Kidney (tissue), 14 donors: Measurements from ENCODE around the gene TEAD1. TPM values are rescaled to one million over a fixed set of nuclear protein-coding genes. Genes with fewer than 3 reads are reported as not detected.

Source experiments
- DNase-seq, 5 donors: peaks; one replicate each; pipeline ENCODE4 v3.0.0-alpha.2; 2013 to 2020
- FAIRE-seq: peaks from 2 replicates; lab custom pipeline; 2012; peaks lifted over from hg19 to GRCh38; lab: Jason Lieb, UNC
- H3K27ac ChIP-seq, 2 donors: one replicate each; pipeline ENCODE4 v1.7.0; 2013; ENCODE audit warnings: low read depth in 2 of 2, low read length in 2 of 2, inconsistent platforms in 1 of 2
- H3K27me3 ChIP-seq: one replicate; pipeline ENCODE4 v1.7.1; 2013; ENCODE audit warnings: low read length, inconsistent platforms; ENCODE audit not compliant: control insufficient read depth, insufficient read depth
- H3K36me3 ChIP-seq, 3 donors: one replicate each; pipeline versions ENCODE4 v1.7.0 to v1.7.1; 2013; ENCODE audit warnings: low read length in 3 of 3, control low read depth in 1 of 3, inconsistent platforms in 1 of 3; ENCODE audit not compliant: insufficient read depth in 3 of 3, control insufficient read depth in 2 of 3
- H3K4me1 ChIP-seq, 3 donors: one replicate each; pipeline versions ENCODE4 v1.7.0 to v1.7.1; 2013; ENCODE audit warnings: low read length in 3 of 3, inconsistent platforms in 1 of 3, low read depth in 1 of 3; ENCODE audit not compliant: control insufficient read depth in 2 of 3, insufficient read depth in 2 of 3
- H3K4me3 ChIP-seq, 3 donors: one replicate each; pipeline versions ENCODE4 v1.7.0 to v1.8.1; 2013; ENCODE audit warnings: low read length in 3 of 3, control low read depth in 1 of 3, inconsistent platforms in 1 of 3
- H3K9ac ChIP-seq, 3 donors: one replicate each; pipeline versions ENCODE4 v1.7.0 to v1.7.1; 2013; ENCODE audit warnings: low read length in 3 of 3, control low read depth in 1 of 3, inconsistent platforms in 1 of 3
- H3K9me3 ChIP-seq, 3 donors: one replicate each; pipeline versions ENCODE4 v1.7.0 to v1.7.1; 2013; ENCODE audit warnings: low read length in 3 of 3, control low read depth in 1 of 3, inconsistent platforms in 1 of 3; ENCODE audit not compliant: control insufficient read depth in 2 of 3, insufficient read depth in 1 of 3
- CTCF ChIP-seq: IDR thresholded peaks from 3 replicates; pipeline ENCODE4 v1.5.1; 2012; ENCODE audit warnings: mild to moderate bottlenecking, moderate library complexity, borderline replicate concordance; ENCODE audit not compliant: insufficient read depth; ENCODE audit errors: extremely low read depth
- intact Hi-C: fragments of 100-400 bp; cut with DNase I; formaldehyde crosslinking; loops from one replicate; pipeline ENCODE4 v1.11.1; 2022
- polyA plus RNA-seq: library from polyadenylated mRNA; stranded (reverse); fragments of 350-450 nt; fragmentation: Illumina TruSeq; extraction: RNeasy Lipid Tissue Mini Kit (QIAGEN cat#74804); gene quantifications from one replicate; pipeline ENCODE4 v1.2.3, GENCODE V29; 2014; ENCODE audit warnings: low read depth, low replicate concordance; ENCODE audit not compliant: insufficient read depth
- total RNA-seq: library from RNA; stranded (reverse); fragmentation: NEBNext Ultra II Directional; extraction: Animal tissue kit (Norgen Biotek cat#: 25700); gene quantifications from one replicate; pipeline ENCODE4 v1.2.1, GENCODE V29; 2021
- donor health status: control.
- donor health status: control.
- donor health status: control.
- donor health status: control.
- donor health status: control.
- donor health status: DM: yes; HTN: yes; CAD: no.
- donor health status: Normal renal cell carcinoma (clear cell type).

The TEAD1 gene
- total and polyA plus RNA-seq, 2 donors from 2014 or later: 7.6 to 77.2 TPM

DNA sequence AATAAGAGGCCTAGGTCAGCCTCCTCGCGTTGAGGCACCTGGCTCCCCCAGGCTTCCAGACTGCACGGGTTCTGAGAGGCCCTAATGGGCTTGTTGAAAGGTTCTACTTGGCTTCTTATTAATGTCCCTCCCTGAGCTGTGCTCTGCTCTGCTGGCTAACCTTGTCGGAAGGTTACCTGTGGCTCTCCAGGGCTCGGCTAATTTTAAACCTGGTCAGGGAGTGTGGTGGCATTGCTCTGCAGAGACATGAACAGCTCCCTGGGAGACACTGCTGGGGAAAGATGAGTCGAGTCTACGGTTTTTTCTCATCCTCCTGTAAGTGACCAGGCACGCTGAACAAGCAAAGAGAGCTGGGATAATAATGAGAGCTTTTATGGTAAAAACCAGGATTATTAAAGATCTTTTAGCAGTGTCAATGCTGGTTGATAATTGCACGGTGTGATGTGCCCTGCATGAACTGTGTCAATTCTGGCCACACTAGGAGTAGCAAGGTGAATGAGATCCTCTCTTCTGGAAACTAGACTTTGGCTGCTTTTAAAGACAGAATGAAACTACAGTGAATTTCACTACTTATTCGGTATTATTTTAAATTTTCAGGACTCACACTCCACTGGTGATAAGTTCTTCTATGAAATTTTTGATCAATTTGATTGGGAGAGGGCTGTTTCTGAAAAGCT, 70.7 kb downstream of the TEAD1 start:
- H3K4me3 ChIP-seq: peak overlapping the region in 1 of 3 donors; percentile 27
- DNase-seq: peak in 4 of 5 donors; percentile 79 to 92 (median 86)
- H3K4me1 ChIP-seq: peaks cover 12 to 25% (median 15%) of the 10 kb centered on the region in 3 donors
- H3K9me3 ChIP-seq: no peaks in the 10 kb centered on the region
- no peaks in the 10 kb centered on the region for H3K36me3 ChIP-seq
- no peaks in the 10 kb centered on the region for H3K27me3 ChIP-seq
- no peak for TF ChIP-seq CTCF
- FAIRE-seq: no peak
- H3K9ac ChIP-seq: peak overlapping the region in 1 of 3 donors; percentile 37
- intact Hi-C loops: no loop called here
- H3K27ac ChIP-seq: peak overlapping the region in 1 of 2 donors; percentile 39

DNA sequence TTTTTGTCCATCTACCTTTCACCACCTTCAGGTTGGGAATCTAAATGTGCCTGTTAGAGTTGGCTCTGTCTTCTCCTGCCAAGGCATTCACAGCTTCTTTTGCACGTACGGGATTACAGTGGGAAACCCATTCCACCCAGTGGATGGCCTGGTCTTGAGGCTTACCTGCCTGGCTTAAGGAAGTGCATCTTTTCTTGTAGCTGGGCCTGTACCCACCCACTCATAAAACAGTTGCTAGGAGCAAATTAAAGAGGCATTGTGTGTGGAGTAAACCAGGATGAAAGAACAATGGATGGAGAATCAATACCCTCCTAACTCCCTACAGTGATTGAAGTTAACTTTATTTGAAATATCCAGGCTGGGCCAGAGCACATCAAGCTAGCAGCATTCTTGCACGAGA, 71.6 kb downstream of the TEAD1 start:
- H3K27ac ChIP-seq: peak overlapping the region in 1 of 2 donors; percentile 16
- intact Hi-C loops: no loop called here
- H3K4me3 ChIP-seq: no peak overlapping the region
- H3K4me1 ChIP-seq: peaks cover 12 to 25% (median 15%) of the 10 kb centered on the region in 3 donors
- H3K9ac ChIP-seq: no peak overlapping the region
- DNase-seq (no peak), FAIRE-seq (no peak)
- no peaks in the 10 kb centered on the region for H3K27me3 ChIP-seq
- no peaks in the 10 kb centered on the region for H3K36me3 ChIP-seq
- no peaks in the 10 kb centered on the region for H3K9me3 ChIP-seq
- no peak for TF ChIP-seq CTCF

DNA sequence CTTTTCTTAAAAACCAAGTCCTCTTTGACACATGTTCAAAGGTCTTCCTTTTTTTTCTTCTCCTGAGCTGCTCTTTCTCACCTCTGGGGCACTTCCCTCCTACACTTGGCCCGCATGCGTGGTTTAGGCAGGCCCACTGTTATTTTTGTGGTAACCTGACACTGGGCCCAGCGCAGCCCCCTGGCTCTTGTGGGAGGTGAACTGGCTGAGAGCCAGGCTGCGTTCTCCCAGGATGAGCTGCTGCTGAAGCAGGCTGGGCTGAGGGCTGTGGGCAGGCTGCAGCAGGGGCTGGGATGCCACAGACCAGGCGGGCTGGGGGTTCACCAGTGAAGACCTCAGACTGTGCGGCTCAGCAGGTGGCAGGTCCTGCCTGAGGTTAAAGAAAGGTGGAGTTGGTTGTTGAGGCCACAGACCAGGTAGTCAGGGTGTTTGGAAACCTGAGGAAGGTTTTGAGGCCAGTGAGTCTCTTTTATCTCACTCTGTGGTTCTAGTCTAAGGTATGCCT, 72.4 kb downstream of the TEAD1 start:
- Histone ChIP-seq H3K4me3 (no peak overlapping the region), H3K9me3 (no peaks in the 10 kb centered on the region), H3K27me3 (no peaks in the 10 kb centered on the region), H3K27ac (no peak overlapping the region), H3K36me3 (no peaks in the 10 kb centered on the region), H3K9ac (no peak overlapping the region), H3K4me1 (peaks cover 12 to 27% (median 15%) of the 10 kb centered on the region in 3 donors)
- DNase-seq (peak; percentile 91 to 96 (median 96)), FAIRE-seq (no peak)
- intact Hi-C loops: no loop called here
- TF ChIP-seq CTCF: no peak
